Dedifferentiated amniotic fluid mesenchymal stem cell (primary cell): ENCODE data around the gene KIFC1.
"Not testable (repeated sequence)": the region's sequence is repeated elsewhere in the genome, so short reads cannot be mapped to it uniquely, and the experiment has no call there.

Experiments
- DNase-seq: peaks from one replicate; pipeline ENCODE4 v3.0.0-alpha.2; 2016; ENCODE audit errors: extremely low spot score

KIFC1 gene

DNA sequence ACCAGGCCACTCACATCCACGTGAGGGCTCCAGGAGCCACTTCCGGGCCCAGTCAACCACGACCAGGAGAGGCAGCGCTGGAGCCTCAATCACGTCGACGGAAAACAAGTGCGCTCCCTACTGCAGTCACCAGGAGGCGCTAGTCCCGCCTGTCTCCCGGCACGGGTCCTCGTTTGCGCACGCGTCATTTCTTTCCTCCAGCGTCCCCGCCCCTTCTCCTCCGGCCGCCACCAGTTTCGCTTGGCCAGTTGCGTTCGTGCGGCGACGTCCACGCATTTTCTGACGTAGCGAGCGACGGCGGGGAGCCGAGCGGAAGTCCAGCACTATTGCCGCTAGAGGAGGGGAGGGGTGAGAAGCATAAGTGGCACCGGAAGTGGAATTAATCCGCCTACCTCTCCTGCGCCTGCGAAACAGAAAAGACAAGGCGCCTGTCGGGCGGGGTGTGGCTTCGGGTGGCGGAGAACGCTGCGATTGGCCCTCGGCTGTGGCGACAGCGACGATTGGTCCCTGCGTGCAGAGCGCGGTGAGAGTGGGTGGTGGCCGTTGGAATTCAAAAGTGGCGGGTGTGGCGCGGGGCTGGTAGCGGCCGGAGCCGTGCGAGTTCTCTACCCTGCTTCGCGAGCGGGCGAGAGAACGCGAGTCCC is at the start of gene KIFC1:
TSS of gene KIFC1 (plus strand) at position 546 of the 644 bp plus-strand sequence. CDS start 163 bp downstream, outside the sequence.
- DNase-seq: peak; percentile 100

- DNase-seq: not testable (repeated sequence)
Measured at GRCh38 chr6:33343606-33343952, 48.0 kb upstream of the KIFC1 start.

- DNase-seq: no peak
Measured at GRCh38 chr6:33343953-33344611, 47.5 kb upstream of the KIFC1 start.

- DNase-seq: peak; percentile 70
Measured at GRCh38 chr6:33344701-33345697, 46.6 kb upstream of the KIFC1 start.

DNA sequence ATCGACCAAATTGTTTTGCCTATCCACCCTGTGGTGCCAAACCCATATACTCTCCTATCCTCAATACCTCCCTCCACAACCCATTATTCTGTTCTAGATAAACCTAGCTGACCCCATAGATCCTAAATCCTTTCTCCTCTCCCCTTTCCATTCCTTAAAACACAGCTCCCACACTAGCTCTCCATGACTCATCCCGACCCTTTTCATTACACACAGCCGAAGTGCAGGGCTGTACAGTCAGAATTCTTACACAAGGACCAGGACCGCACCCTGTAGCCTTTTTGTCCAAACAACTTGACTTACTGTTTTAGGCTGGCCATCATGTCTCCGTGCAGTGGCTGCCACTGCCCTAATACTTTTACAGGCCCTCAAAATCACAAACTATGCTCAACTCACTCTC is 44.7 kb upstream of the KIFC1 start:
- DNase-seq: not testable (repeated sequence)

- no peak for DNase-seq
Measured at GRCh38 chr6:33347816-33348215, 43.8 kb upstream of the KIFC1 start.

DNA sequence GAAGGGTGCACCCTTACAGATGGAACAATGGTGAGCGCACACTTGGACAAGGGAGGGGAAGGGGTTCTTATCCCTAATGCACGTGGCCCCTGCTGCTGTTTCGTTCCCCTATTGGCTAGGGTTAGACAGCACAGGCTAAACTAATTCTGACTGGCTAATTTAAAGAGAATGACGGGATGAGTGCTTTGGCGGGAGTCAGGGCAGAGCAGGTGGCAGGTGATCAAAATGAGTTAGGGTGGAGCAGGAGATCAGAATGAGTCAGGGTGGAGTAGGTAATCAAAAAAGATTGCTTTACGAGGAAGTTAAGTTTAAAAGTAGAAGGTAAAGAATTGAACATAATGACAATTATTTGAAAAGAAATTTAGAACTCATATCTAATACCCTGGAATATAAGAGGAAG is 35.8 kb upstream of the KIFC1 start:
- not testable (repeated sequence) for DNase-seq

- DNase-seq: no peak
Measured at GRCh38 chr6:33356295-33356694, 35.3 kb upstream of the KIFC1 start.

GRCh38 chr6:33357160-33357871 is 34.3 kb upstream of the KIFC1 start:
- not testable (repeated sequence) for DNase-seq

GRCh38 chr6:33359331-33359730 is 32.3 kb upstream of the KIFC1 start:
- DNase-seq: no peak

DNA sequence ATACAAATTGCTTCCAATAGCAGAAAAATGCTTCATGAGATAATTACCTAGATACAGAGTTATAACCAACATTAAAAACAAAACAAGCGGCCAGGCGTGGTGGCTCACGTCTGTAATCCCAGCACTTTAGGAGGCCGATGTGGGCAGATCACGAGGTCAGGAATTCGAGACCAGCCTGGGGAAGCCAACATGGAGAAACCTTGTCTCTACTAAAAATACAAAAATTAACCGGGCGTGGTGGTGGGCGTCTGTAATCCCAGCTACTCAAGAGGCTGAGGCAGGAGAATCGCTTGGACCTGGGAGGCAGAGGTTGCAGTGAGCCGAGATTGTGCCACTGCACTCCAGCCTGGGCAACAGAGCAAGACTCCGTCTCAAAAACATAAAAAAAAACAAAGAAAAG is 28.1 kb upstream of the KIFC1 start:
- DNase-seq: not testable (repeated sequence)

GRCh38 chr6:33364475-33365205 is 27.0 kb upstream of the KIFC1 start:
- not testable (repeated sequence) for DNase-seq

- DNase-seq: not testable (repeated sequence)
Measured at GRCh38 chr6:33365206-33365971, 26.2 kb upstream of the KIFC1 start.

- no peak for DNase-seq
Measured at GRCh38 chr6:33367009-33367714, 24.5 kb upstream of the KIFC1 start.

DNA sequence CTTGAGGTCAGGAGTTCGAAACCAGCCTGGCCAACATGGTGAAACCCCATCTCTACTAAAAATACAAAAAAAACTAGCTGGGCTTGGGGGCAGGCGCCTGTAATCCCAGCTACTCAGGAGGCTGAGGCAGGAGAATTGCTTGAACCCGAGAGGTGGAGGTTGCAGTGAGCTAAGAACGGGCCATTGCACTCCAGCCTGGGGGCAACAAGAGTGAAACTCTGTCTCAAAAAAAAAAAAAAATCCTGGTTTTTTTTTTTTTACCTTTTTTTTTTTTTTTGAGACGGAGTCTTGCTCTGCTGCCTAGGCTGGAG is 24.0 kb upstream of the KIFC1 start:
- not testable (repeated sequence) for DNase-seq

- DNase-seq: not testable (repeated sequence)
Measured at GRCh38 chr6:33371901-33372300, 19.7 kb upstream of the KIFC1 start.

DNA sequence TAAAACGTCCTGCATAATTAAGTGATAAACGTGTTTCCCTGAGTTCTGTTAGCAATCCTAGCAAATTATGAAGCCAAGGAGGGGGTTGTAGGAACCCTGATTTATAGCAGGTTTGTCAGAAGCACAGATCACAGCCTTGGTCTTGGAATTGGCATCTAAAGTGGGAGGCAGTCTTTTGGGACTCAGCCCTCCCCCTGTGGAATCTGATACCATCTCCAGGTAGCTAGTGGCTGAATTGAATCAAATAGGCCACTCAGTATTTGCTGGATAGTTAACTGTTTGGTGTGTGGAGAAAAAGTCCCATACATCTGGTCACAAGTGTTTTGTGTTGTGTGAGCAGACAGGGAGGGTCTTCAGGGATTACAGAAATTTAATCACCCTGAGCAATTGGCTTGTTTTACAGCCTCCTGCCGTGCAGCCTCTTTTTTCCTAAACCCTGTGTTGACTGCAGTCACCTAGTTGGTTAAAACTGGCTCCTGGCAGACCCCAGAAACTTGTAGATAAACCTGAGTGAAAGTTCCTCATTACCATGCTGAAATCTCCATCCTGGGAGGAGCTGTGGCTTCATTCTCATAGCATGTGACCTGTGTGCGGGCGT is 19.0 kb upstream of the KIFC1 start:
- no peak for DNase-seq

DNA sequence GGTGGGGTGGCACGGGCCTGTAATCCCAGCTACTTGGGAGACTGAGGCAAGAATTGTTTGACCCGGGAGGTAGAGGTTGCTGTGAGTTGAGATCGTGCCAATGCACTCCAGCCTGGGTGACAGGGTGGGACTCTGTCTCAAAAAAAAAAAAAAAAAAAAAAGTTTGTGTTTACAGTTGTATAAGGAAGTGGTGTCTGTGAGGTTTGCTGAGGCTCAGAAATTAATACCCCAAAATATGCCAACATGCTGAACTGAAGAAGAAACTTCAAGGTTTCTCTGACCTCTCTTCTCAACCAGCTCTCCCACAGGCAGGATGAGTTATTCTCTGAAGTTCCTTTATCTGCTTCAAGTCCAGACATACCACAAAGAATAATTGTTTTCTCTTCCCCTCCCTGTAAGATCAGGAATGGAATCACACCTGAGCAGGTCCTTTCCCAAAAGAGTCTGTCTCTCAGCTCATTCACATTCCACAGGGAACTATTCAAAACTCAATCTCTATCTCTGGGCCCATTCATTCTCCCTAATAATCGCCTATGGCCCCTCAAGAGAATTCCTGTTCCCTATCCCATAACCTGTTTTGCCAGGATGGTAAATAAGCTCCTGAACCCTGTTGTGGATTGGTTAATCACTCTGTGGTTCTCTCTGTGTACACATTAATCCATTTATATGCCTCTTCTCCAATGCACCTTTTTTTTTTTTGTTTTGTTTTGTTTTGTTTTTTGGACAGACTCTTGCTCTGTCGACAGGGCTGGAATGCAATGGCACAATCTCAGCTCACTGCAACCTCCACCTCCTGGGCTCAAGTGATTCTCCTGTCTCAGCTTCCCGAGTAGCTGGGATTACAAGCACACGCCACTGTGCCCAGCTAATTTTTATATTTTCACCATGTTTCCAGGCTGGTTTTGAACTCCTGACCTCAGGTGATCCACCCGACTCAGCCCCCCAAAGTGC is 17.4 kb upstream of the KIFC1 start:
- no peak for DNase-seq
